Measurements from ENCODE around the gene RFX1. TPM values are rescaled to one million over a fixed set of nuclear protein-coding genes. Genes with fewer than 3 reads are reported as not detected.

RFX1 gene
- total and polyA plus RNA-seq, 2 of the 13 experiments (the other 11 are each of a cell fraction or from before 2014, with no cell fraction given) = 1.1 to 1.3 TPM

DNA sequence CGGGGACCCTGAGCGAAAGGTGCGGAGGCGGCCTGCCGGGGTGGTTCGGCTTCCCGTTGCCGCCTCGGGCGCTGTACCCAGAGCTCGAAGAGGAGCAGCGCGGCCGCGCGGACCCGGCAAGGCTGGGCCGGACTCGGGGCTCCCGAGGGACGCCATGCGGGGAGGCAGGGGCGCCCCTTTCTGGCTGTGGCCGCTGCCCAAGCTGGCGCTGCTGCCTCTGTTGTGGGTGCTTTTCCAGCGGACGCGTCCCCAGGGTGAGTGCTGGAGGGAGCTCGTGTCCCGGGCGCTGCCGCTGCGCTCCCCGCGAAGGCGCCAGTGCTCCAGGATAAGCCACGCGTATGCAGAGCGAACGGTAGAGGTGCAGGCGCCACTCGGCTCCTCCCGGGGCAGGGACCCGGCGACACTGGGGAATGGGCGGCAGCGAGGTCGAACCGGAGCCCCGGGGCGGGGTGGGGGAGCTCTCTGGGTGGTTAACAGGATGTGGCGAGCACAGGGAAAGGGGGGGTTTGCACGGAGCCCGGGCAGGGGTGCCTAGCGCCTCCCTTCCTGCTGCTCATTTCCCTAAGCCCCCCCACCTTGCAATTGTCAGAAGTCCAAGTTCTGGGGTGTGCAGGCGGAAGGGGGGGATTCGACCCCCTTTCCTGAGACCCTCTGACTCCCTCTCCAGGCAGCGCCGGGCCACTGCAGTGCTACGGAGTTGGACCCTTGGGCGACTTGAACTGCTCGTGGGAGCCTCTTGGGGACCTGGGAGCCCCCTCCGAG, 25.8 kb upstream of the RFX1 start, which contains the start of gene IL27RA (continued):
- TF ChIP-seq ZNF800 (CRISPR knock-in tag; IDR thresholded peaks at IDR 0.05) (peak; percentile 95), SNAI1 (CRISPR knock-in tag; IDR thresholded peaks at IDR 0.05; ENCODE audit: borderline replicate concordance) (no peak; the same call in 1 of the 2 replicates), KAT2B (IDR thresholded peaks at IDR 0.05; ENCODE audit: borderline replicate concordance, low read depth, low read length) (no peak), SNAPC5 (CRISPR knock-in tag; IDR thresholded peaks at IDR 0.05; ENCODE audit: borderline replicate concordance) (no peak)
- TF ChIP-seq, protein P1, sequence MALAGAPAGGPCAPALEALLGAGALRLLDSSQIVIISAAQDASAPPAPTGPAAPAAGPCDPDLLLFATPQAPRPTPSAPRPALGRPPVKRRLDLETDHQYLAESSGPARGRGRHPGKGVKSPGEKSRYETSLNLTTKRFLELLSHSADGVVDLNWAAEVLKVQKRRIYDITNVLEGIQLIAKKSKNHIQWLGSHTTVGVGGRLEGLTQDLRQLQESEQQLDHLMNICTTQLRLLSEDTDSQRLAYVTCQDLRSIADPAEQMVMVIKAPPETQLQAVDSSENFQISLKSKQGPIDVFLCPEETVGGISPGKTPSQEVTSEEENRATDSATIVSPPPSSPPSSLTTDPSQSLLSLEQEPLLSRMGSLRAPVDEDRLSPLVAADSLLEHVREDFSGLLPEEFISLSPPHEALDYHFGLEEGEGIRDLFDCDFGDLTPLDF (CRISPR knock-in tag; IDR thresholded peaks at IDR 0.05) = no peak
- TF ChIP-seq, protein P2, sequence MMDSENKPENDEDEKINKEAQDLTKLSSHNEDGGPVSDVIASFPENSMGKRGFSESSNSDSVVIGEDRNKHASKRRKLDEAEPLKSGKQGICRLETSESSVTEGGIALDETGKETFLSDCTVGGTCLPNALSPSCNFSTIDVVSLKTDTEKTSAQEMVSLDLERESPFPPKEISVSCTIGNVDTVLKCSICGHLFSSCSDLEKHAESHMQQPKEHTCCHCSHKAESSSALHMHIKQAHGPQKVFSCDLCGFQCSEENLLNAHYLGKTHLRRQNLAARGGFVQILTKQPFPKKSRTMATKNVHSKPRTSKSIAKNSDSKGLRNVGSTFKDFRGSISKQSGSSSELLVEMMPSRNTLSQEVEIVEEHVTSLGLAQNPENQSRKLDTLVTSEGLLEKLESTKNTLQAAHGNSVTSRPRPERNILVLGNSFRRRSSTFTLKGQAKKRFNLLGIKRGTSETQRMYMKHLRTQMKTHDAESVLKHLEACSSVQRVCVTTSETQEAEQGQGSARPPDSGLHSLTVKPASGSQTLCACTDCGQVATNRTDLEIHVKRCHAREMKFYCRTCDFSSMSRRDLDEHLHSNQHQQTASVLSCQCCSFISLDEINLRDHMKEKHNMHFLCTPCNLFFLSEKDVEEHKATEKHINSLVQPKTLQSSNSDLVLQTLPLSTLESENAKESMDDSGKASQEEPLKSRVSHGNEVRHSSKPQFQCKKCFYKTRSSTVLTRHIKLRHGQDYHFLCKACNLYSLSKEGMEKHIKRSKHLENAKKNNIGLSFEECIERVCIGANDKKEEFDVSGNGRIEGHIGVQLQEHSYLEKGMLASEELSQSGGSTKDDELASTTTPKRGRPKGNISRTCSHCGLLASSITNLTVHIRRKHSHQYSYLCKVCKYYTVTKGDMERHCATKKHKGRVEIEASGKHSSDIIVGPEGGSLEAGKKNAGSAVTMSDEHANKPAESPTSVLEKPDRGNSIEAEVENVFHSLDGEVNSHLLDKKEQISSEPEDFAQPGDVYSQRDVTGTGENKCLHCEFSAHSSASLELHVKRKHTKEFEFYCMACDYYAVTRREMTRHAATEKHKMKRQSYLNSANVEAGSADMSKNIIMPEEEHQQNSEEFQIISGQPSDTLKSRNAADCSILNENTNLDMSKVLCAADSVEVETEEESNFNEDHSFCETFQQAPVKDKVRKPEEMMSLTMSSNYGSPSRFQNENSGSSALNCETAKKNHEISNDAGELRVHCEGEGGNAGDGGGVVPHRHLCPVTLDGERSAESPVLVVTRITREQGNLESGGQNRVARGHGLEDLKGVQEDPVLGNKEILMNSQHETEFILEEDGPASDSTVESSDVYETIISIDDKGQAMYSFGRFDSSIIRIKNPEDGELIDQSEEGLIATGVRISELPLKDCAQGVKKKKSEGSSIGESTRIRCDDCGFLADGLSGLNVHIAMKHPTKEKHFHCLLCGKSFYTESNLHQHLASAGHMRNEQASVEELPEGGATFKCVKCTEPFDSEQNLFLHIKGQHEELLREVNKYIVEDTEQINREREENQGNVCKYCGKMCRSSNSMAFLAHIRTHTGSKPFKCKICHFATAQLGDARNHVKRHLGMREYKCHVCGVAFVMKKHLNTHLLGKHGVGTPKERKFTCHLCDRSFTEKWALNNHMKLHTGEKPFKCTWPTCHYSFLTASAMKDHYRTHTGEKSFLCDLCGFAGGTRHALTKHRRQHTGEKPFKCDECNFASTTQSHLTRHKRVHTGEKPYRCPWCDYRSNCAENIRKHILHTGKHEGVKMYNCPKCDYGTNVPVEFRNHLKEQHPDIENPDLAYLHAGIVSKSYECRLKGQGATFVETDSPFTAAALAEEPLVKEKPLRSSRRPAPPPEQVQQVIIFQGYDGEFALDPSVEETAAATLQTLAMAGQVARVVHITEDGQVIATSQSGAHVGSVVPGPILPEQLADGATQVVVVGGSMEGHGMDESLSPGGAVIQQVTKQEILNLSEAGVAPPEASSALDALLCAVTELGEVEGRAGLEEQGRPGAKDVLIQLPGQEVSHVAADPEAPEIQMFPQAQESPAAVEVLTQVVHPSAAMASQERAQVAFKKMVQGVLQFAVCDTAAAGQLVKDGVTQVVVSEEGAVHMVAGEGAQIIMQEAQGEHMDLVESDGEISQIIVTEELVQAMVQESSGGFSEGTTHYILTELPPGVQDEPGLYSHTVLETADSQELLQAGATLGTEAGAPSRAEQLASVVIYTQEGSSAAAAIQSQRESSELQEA (CRISPR knock-in tag; IDR thresholded peaks at IDR 0.05; ENCODE audit: not compliant biosample characterization) = peak; percentile 76
- TF ChIP-seq, protein P3, sequence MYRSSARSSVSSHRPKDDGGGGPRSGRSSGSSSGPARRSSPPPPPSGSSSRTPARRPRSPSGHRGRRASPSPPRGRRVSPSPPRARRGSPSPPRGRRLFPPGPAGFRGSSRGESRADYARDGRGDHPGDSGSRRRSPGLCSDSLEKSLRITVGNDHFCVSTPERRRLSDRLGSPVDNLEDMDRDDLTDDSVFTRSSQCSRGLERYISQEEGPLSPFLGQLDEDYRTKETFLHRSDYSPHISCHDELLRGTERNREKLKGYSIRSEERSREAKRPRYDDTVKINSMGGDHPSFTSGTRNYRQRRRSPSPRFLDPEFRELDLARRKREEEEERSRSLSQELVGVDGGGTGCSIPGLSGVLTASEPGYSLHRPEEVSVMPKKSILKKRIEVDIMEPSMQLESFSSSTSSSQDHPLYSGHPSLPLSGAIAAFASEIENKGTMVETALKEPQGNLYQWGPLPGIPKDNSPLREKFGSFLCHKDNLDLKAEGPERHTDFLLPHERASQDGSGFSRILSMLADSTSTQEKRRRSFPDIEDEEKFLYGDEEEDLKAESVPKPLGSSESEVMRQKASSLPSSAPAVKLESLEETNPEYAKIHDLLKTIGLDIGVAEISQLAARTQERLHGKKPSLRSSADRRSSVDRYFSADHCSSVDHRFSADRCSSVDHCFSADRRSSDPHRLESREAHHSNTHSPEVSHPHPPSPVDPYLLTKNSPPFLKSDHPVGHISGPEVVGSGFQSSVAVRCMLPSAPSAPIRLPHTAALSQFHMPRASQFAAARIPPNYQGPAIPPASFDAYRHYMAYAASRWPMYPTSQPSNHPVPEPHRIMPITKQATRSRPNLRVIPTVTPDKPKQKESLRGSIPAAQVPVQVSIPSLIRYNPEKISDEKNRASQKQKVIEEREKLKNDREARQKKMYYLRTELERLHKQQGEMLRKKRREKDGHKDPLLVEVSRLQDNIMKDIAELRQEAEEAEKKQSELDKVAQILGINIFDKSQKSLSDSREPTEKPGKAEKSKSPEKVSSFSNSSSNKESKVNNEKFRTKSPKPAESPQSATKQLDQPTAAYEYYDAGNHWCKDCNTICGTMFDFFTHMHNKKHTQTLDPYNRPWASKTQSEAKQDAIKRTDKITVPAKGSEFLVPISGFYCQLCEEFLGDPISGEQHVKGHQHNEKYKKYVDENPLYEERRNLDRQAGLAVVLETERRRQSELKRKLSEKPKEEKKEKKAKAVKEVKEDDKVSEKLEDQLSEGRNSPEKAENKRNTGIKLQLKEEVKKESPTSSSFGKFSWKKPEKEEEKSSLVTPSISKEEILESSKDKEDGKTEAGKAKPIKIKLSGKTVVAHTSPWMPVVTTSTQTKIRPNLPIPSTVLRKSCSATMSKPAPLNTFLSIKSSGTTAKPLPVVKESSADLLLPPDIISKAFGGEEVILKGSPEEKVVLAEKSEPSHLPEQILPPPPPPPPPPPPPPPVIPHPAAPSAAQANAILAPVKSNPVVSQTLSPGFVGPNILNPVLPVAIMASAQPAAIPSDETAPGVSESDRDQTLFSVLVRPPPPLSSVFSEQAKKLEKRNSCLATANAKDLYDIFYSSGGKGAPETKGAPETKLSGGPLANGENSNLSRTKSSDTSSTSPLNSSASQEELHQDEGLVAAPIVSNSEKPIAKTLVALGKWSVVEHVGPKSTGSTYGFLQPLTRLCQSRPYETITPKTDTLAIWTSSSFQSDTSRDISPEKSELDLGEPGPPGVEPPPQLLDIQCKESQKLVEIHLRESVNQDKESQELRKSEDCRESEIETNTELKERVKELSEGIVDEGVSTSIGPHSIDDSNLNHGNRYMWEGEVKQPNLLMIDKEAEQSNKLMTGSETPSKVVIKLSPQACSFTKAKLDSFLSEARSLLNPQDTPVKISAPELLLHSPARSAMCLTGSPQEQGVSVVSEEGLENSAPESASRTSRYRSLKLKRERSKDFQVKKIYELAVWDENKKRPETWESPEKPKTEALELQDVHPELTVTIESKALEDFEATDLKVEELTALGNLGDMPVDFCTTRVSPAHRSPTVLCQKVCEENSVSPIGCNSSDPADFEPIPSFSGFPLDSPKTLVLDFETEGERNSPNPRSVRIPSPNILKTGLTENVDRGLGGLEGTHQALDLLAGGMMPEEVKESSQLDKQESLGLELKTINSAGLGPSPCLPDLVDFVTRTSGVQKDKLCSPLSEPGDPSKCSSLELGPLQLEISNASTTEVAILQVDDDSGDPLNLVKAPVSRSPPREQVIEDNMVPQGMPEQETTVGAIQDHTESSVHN (CRISPR knock-in tag; IDR thresholded peaks at IDR 0.05) = no peak
